Measurements from ENCODE around the gene KCNC3. TPM values are rescaled to one million over a fixed set of nuclear protein-coding genes. Genes with fewer than 3 reads are reported as not detected.

Gene KCNC3
- total RNA-seq, 3 donors from 2014 or later (not counting 1 experiment from before 2014, with no cell fraction given), result 0.57 to 3.2 (median 0.68) TPM

- Histone ChIP-seq H3K36me3 (ENCODE audit: control insufficient read depth, insufficient read depth, low read length) (no peaks in the 10 kb centered on the region), H3K27me3 (ENCODE audit: control insufficient read depth, insufficient read depth, low read length) (no peaks in the 10 kb centered on the region), H3K4me3 (ENCODE audit: low read length) (no peak overlapping the region), H3K4me1 (ENCODE audit: control insufficient read depth, insufficient read depth, low read length) (no peaks in the 10 kb centered on the region), H3K9me3 (ENCODE audit: control insufficient read depth, insufficient read depth, low read length) (no peaks in the 10 kb centered on the region), H3K27ac (ENCODE audit: low read length) (no peak overlapping the region)
- 79% methylated on average over 2 of the region's 2 CpGs for WGBS (ENCODE audit: insufficient coverage)
- intact Hi-C loops (cut with micrococcal nuclease), result no loop called here
- Mint-ChIP-seq H3K4me1 (no peaks in the 10 kb centered on the region), H3K9me3 (no peaks in the 10 kb centered on the region), H3K4me3 (no peak overlapping the region), H3K27me3 (ENCODE audit: low read depth in 2 of 2) (peaks cover 0 to 15% of the 10 kb centered on the region in 2 donors), H3K36me3 (no peaks in the 10 kb centered on the region), H3K27ac (no peak overlapping the region)
- no peak for ATAC-seq
- no peak for TF ChIP-seq CTCF (IDR thresholded peaks at IDR 0.05)
- DNase-seq, result no peak
These were observed 59.5 kb downstream of the KCNC3 start for GRCh38 chr19:50269653-50270052.

GRCh38 chr19:50268501-50268900 lies 60.7 kb downstream of the KCNC3 start:
- no peak for DNase-seq
- H3K27me3 ChIP-seq (ENCODE audit: control insufficient read depth, insufficient read depth, low read length), result no peaks in the 10 kb centered on the region
- no peak overlapping the region for H3K4me3 ChIP-seq (ENCODE audit: low read length)
- H3K27me3 Mint-ChIP-seq (ENCODE audit: low read depth in 2 of 2), result peaks cover 0 to 15% of the 10 kb centered on the region in 2 donors
- intact Hi-C loops (cut with micrococcal nuclease), result no loop called here
- no peaks in the 10 kb centered on the region for H3K9me3 ChIP-seq (ENCODE audit: control insufficient read depth, insufficient read depth, low read length)
- no peak for TF ChIP-seq CTCF (IDR thresholded peaks at IDR 0.05)
- ATAC-seq, result no peak
- no peaks in the 10 kb centered on the region for H3K4me1 ChIP-seq (ENCODE audit: control insufficient read depth, insufficient read depth, low read length)
- H3K9me3 Mint-ChIP-seq, result no peaks in the 10 kb centered on the region
- H3K4me1 Mint-ChIP-seq, result no peaks in the 10 kb centered on the region
- no peak overlapping the region for H3K4me3 Mint-ChIP-seq
- no peak overlapping the region for H3K27ac Mint-ChIP-seq
- WGBS (ENCODE audit: insufficient coverage), result 94% methylated on average over 5 of the region's 5 CpGs
- H3K36me3 ChIP-seq (ENCODE audit: control insufficient read depth, insufficient read depth, low read length), result no peaks in the 10 kb centered on the region
- no peaks in the 10 kb centered on the region for H3K36me3 Mint-ChIP-seq
- no peak overlapping the region for H3K27ac ChIP-seq (ENCODE audit: low read length)

GRCh38 chr19:50268041-50268440 lies 61.1 kb downstream of the KCNC3 start:
- WGBS (ENCODE audit: insufficient coverage), result 90% methylated on average over 13 of the region's 13 CpGs
- ATAC-seq (no peak), DNase-seq (no peak)
- TF ChIP-seq CTCF (IDR thresholded peaks at IDR 0.05), result no peak
- Histone ChIP-seq H3K27ac (ENCODE audit: low read length) (no peak overlapping the region), H3K9me3 (ENCODE audit: control insufficient read depth, insufficient read depth, low read length) (no peaks in the 10 kb centered on the region), H3K27me3 (ENCODE audit: control insufficient read depth, insufficient read depth, low read length) (no peaks in the 10 kb centered on the region), H3K4me3 (ENCODE audit: low read length) (no peak overlapping the region), H3K36me3 (ENCODE audit: control insufficient read depth, insufficient read depth, low read length) (no peaks in the 10 kb centered on the region), H3K4me1 (ENCODE audit: control insufficient read depth, insufficient read depth, low read length) (no peaks in the 10 kb centered on the region)
- Mint-ChIP-seq H3K27ac (no peak overlapping the region), H3K36me3 (no peaks in the 10 kb centered on the region), H3K27me3 (ENCODE audit: low read depth in 2 of 2) (peaks cover 0 to 15% of the 10 kb centered on the region in 2 donors), H3K9me3 (no peaks in the 10 kb centered on the region), H3K4me1 (no peaks in the 10 kb centered on the region), H3K4me3 (no peak overlapping the region)
- intact Hi-C loops (cut with micrococcal nuclease), result no loop called here

GRCh38 chr19:50266896-50267295 lies 62.3 kb downstream of the KCNC3 start:
- no peaks in the 10 kb centered on the region for H3K4me1 ChIP-seq (ENCODE audit: control insufficient read depth, insufficient read depth, low read length)
- Mint-ChIP-seq H3K36me3 (no peaks in the 10 kb centered on the region), H3K27me3 (ENCODE audit: low read depth in 2 of 2) (peaks cover 0 to 9% of the 10 kb centered on the region in 2 donors), H3K9me3 (no peaks in the 10 kb centered on the region), H3K4me1 (no peaks in the 10 kb centered on the region), H3K4me3 (no peak overlapping the region), H3K27ac (no peak overlapping the region)
- H3K27me3 ChIP-seq (ENCODE audit: control insufficient read depth, insufficient read depth, low read length), result no peaks in the 10 kb centered on the region
- 21% methylated on average over 20 of the region's 20 CpGs for WGBS (ENCODE audit: insufficient coverage)
- intact Hi-C loops (cut with micrococcal nuclease), result no loop called here
- ATAC-seq (no peak), DNase-seq (peak in 1 of 2 donors; percentile 32)
- H3K36me3 ChIP-seq (ENCODE audit: control insufficient read depth, insufficient read depth, low read length), result no peaks in the 10 kb centered on the region
- no peak overlapping the region for H3K4me3 ChIP-seq (ENCODE audit: low read length)
- TF ChIP-seq CTCF (IDR thresholded peaks at IDR 0.05), result no peak
- H3K27ac ChIP-seq (ENCODE audit: low read length), result no peak overlapping the region
- no peaks in the 10 kb centered on the region for H3K9me3 ChIP-seq (ENCODE audit: control insufficient read depth, insufficient read depth, low read length)
